GM19193 (cell line): ENCODE measurements around the gene POU3F3.

Source experiments
- POLR2A ChIP-seq: IDR thresholded peaks from 4 replicates; pipeline ENCODE4 v1.6.1; 2011; ENCODE audit not compliant: insufficient read depth, insufficient read length; ENCODE audit errors: extremely low read depth

Gene POU3F3

DNA sequence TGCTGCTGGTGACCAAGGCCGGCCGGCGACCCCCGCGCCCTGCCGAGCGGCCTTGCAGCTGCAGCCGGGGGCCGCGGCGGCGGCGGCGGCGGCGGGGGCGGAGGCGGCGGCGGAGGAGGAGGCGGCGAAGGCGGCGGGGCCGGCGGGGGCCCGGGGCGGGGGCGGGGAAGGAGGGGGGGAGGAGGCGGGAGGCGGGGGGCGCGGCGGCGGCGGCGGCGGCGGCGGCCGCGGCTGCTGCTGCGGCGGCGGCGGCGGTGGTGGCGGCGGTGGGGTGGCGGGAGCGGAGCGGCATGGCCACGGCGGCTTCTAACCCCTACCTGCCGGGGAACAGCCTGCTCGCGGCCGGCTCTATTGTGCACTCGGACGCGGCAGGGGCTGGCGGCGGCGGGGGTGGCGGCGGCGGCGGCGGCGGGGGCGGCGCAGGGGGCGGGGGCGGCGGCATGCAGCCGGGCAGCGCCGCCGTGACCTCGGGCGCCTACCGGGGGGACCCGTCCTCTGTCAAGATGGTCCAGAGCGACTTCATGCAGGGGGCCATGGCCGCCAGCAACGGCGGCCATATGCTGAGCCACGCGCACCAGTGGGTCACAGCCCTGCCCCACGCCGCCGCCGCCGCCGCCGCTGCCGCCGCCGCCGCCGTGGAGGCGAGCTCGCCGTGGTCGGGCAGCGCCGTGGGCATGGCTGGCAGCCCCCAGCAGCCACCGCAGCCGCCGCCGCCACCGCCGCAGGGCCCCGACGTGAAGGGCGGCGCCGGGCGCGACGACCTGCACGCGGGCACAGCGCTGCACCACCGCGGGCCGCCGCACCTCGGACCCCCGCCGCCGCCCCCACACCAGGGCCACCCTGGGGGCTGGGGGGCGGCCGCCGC, 1.5 kb downstream of the POU3F3 start:
- no peak for TF ChIP-seq POLR2A

DNA sequence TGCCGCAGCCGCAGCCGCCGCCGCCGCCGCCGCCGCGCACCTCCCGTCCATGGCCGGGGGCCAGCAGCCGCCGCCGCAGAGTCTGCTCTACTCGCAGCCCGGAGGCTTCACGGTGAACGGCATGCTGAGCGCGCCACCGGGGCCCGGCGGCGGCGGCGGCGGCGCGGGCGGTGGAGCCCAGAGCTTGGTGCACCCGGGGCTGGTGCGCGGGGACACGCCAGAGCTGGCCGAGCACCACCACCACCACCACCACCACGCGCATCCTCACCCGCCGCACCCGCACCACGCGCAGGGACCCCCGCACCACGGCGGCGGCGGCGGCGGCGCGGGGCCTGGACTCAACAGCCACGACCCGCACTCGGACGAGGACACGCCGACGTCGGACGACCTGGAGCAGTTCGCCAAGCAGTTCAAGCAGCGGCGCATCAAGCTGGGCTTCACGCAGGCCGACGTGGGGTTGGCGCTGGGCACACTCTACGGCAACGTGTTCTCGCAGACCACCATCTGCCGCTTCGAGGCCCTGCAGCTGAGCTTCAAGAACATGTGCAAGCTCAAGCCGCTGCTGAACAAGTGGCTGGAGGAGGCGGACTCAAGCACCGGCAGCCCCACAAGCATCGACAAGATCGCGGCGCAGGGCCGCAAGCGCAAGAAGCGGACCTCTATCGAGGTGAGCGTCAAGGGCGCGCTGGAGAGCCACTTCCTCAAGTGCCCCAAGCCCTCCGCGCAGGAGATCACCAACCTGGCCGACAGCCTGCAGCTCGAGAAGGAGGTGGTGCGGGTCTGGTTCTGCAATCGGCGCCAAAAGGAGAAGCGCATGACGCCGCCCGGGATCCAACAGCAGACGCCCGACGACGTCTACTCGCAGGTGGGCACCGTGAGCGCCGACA, 2.4 kb downstream of the POU3F3 start:
- TF ChIP-seq POLR2A: no peak

DNA sequence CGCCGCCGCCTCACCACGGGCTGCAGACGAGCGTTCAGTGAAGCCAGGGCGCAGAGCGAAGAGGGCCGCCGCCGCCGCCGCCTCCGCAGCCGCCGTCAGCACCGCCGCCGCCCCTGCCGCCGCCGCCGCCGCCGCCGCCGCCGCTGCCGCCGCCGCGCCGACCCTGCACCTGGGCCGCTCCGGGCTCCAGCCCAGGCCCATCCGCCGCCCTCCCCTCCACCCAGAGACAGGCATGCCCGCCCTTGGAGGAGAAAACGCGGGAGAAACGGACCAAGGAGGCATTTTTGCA, 3.0 kb downstream of the POU3F3 start:
- no peak for TF ChIP-seq POLR2A

- TF ChIP-seq POLR2A: no peak
These were observed 3.5 kb downstream of the POU3F3 start for GRCh38 chr2:104857262-104858005.

- no peak for TF ChIP-seq POLR2A
These were observed 4.4 kb downstream of the POU3F3 start for GRCh38 chr2:104858006-104858978.

DNA sequence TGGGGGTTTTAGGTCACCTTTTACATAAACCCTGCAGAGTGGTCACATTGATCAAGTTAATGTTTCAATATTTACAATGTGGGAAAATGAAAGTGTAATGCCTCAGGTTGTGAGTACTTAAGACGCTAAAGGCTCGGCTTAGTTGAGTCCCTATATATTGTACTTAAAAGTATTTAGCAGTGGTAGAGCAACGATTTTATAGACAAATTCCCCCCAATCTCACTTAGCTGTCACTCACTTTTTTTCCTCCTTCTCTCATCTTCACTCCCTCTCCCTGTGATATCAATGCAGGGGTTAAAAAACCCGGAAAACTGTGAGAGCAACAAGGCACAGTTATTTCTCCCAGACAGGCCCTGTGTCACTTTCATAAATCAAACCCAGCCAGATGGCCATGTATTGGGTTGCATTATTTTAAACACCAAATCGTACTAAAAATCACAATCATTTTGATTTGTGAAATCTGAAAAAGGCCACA, 5.4 kb downstream of the POU3F3 start:
- no peak for TF ChIP-seq POLR2A

DNA sequence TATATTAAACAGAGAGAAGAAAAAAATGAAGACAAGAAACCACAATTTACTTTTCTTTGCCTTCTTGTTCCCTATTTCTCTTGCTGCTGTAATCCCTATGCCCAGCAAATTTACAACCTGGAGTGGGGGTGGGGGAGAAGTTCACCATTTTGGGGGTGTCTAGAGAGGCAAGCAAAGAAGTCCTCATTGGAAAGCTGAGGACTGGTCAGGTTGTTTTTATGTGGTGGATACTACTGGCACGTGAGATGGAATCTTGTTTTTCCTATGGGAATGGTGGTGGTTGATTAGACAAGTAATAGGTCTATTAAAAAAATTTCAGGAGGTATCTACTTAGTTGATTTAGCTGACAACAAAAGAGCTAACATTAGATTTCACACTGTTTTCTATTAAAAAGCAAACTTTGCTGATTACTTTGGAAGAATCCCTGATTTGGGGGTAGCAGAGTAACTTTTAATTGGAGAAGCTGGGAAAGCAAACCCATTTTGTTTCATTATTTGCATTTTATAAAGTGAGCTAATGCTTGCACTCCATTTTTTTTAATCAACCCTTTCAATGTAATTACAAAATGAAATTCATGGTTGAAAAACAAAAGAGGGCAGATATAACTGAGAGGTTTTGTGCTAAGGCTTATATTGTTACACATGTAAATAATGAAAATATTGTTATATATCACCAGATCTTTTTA, 6.0 kb downstream of the POU3F3 start:
- no peak for TF ChIP-seq POLR2A

DNA sequence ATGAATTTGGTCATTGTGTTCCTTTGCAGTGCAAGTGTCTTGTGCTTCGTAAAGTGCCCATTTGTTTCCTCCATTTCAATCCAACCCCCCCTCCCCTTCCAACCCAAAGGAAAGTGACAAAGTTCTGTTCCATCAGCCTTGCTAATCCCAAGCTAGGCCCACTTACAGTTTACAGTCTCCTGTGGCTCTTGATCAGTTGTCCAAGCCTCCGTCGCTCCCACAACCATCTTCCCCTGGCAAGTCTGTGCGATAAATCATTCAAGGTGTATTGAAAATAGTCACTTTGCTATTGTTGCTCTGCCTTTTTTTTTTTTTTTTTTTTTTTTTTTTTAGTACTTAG, 6.5 kb downstream of the POU3F3 start:
- TF ChIP-seq POLR2A: no peak

- TF ChIP-seq POLR2A: no peak
These were observed 7.6 kb downstream of the POU3F3 start for GRCh38 chr2:104861351-104862057.

GRCh38 chr2:104862058-104862941, 8.4 kb downstream of the POU3F3 start:
- TF ChIP-seq POLR2A: no peak

GRCh38 chr2:104863146-104863467, 9.2 kb downstream of the POU3F3 start:
- no peak for TF ChIP-seq POLR2A
